NCI-H1417 treated with DMSO at 0.1 percent for 48 hours (cell line): ENCODE data around the gene KRT2.

Experiments
- DNase-seq: peaks from one replicate; lab custom pipeline; 2025; lab: John Stamatoyannopoulos, UW

Gene KRT2

DNA sequence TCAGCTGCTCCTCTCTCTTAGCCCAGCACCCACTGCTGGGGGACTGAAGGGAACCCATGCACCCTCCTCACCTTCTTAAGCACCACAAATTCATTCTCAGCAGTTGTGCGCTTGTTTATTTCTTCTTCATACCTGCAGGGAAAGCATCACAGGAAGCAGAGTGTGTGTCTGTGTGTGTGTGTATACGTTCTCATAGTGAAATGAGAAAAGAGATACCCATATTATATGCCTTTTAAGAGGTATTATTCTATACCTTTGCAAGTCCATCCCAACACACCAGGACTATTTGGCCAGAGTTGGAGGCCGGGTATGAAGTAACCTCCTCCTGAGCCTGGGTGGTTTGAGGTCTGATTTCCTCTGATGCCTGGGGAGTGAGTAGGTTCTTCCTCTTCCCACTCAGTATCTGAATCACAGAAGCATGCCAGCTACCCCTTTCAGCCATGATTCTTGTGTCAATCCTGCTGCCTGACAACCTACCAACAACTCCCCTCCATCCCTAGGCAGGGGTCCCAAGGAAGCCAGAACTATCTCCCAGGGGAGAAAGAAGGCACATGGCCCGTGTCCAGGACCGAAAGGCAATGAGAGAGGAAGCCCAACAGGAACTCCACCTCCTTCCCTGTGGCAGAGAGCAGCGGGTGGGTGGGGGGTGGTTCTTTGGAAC is 36.7 kb downstream of the KRT2 start:
- no peak for DNase-seq

DNA sequence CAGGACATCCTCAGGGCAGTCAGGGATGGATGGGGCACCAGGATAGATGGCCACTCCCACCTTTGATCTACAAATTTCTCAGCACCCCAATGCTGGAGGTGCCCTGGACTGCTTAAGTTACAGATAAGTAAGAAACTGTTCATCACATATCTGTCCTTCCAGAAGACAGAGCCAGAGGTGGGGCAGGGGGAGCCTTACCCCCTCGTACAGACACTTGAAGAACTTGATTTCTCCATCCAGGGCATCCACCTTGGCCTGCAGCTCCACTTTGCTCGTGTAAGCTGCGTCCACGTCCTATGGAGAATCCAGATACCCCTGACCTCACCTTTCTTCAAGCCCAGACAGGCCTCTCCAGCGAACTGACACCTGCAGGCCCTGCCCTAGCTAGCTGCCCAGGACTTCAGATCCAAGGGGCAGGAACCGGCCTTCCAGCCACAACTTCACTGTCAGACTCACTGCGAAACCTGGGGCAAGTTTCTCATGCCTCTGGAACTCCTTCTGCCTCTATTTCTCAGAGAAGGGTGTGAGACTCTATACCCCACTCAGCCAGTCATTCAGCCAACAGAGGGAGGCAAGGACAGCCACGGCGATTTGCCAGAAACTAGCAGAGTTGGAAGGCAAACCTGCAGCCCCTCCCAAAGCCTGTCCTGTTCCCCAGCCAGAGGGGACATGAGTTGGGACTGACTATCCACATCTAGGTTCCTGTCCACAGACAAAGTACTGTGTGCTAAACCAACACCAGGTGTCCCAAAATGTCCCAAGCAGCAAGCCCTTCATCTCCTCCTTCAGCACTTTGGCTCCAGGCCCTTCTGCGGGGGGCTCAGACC is 37.4 kb downstream of the KRT2 start:
- DNase-seq, result no peak

DNA sequence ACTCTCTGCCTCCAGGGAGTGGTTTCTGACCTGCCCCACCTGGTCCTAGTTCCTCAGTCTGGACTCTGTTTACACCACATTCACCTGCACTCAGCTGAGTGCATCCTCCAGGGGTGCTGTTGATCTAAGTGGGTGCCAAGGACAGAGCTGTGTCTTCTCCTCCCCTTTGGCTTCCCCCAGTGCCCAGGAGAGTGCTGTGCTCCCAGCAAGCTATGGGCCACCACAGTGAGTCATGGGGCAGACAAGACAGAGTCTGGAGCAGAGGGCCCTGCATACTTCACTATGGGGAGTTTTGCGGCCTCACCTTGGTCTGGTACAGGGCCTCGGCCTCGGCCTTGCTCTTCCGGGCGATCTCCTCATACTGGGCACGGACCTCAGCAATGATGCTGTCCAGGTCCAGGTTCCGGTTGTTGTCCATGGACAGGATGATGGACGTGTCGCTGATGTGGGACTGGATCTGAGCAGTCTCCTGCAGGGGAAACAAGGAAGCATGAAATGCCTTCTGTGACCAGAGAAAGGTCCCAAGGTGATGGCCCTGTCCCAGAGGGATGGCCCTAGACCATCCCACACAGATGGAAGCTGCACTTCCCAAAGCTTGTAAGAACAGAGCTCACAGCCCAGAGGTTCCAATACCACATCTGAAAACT is 38.5 kb downstream of the KRT2 start:
- no peak for DNase-seq

DNA sequence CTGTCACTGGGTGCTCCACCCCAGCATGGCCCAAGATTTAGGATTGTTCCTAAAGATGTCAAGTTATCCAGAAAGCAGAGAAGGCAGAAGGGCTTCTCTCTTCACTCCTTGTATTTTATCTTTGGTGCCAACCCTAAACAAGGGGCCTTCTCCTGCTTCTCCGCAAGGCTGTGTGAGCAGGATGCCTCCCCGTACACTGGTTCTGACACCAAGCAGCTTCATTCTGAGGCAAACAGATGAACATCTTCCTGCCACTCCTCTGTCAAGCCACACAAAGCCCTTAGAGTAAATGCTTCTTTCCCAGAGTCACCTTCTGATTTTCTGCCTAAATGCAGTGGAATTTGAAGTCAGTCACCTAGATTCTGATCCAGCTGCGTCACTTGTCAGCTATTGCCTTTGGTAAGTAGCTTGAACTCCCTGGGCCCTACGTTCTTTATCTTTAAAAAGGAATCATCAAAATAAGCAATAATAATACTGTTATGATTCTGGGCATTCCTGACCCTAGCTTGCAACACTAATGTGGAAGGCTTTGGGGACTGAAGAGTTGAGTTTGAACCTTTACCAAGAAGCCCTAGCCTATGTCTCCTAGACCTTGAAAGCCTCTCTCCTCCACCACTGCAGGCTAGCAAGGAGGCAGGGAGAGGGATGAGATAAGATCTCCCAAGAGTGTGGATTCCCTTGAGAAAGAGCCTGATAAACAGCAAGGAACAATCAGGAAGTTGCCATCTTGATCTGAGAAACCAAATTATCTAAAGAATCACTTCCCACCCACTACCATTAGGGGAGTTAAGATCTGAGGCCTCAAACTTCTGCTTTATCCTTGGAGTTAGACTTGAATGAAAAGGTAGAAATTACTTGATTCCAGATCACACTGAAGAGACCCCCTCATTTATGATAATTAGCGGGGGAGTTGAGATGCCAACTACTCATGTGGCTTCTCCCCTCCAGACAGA is 39.3 kb downstream of the KRT2 start:
- no peak for DNase-seq

DNA sequence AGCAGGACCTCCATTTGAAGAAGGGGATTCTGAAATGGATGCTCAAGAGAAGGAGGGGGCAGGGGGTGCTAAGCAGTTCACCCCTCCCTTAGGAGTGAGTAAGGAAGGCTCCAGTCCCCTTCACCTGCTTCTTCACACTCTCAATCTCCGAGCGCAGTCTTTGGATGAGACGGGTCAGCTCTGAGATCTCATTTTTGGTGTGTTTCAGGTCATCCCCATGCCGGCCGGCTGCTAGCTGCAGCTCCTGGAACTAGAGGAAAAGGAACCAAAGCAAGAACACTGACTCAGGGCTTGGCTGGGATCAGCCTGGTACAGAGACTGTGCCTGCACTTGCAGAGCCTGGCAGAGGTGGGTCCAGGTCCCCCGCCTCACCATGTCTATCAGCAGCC is 40.9 kb downstream of the KRT2 start:
- DNase-seq, result no peak

DNA sequence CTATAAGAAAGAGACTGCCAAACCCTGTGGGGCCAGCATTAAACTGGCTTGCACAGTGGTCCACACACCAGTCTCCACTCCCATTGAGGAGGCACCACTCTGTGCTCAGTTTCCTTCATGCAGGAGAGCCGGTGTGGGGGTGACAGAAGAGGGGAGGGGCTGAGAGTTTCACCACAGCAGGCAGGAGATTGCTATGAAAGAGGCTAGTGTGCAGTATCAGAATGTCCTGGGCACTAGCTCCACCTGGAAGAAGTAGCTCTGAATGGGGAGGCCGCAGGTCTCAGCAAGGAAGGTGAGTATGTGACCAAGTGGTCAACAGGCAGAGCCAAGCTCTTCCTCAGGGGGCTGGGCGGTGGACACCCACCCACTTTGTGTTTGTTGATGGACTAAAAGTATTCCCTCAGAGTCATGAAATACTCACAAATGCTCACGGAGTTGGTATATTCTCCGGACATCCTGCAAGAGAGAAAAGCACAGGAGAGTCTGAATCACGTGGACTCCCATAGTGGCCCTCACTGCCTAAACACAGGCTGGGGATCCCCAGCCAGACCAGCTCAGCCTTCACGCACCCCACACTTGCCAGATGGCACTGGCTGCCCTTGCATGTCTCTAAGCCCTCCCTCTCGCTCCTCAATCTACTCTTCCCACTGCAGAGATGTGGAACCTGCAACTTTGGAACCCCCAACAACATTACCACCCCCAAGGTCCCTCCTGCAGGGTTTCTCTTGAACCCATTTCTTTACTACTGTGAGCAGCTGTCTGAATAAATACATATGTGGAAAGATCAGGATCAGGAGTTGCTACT is 43.0 kb downstream of the KRT2 start:
- no peak for DNase-seq

DNA sequence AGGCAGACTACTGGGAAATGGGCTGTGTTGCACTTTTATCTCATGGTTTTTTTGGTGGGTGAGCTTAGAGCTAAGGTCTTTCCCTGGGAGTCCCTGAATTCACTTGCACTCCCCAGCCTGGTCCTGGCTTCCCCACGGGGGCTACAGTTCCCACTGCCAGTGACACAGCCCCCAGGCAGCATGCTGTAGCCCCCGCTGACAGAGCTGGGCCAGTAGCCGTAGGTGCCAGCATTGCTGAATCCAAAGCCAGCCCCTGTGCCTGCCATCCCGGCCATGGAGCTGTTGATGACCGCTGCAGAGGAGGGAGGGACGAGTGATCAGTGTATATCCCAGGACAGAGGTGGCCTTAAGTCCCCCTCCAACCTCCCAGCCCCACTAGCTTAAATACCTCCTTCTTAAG is 43.9 kb downstream of the KRT2 start:
- DNase-seq, result no peak

DNA sequence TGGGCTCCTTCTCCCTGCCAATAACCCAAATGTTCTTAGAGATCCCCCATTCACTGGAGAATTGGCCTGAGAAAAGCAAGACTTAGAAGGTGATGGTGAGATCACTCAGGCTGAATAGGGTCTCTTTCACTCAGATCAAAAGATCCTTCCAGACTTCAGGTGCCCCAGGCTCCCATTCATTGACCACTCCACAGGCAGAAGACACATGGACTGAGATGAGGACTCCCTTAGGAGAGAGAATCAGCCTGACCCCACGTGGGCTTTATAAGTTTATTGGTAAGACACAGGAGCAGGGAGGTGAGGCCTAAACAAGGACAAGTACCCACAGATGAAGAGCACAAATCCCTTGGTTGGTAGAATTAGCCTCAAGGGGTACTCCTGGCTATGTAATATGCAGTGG is 44.7 kb downstream of the KRT2 start:
- DNase-seq, result no peak

DNA sequence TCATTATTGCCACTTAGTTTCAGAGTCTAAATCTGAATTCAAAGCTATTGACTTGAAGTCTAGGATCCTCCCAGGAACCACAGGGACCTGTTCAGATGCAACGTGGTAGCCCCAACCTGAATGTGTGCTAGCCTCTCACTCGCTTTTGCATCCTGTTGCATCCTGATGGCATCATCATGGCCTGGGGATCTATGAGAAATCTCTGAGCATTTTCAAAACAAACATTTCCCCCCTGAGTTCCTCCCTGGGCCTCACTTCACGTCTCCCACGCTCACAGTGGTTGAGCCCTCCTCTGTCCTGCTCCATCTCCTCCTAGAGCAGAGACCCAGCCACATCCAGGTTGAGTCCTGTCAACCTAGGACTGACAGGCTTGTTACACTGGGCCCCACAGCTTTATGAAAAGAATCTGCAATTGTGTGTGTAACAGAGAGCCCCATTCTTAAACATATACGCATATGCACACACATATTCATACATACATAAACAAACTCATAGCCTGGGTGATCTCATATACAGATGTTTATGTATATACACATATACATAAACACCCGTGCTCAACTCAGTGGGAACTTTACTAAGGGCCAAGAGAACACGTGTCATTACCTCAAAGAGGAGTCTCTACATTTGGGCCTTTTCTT is 45.3 kb downstream of the KRT2 start:
- no peak for DNase-seq

DNA sequence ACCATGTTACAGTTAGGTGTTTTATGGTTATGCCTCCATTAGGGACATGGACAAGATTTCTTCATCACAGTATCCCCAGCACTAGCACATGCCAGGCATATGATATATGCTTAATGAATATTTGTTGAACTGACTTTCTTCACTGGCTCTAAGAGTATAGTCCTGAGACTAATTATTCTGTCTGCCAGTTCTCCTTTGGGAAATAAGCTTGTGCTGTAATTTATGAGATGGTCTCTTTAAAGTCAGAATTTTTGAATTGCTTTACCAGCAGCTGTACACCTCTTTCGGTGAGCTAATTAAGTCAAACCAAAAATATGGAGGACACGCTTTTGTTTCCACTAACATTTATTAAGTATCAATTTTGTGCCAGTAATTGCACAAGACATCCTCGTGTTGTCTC is 45.9 kb downstream of the KRT2 start:
- no peak for DNase-seq

DNA sequence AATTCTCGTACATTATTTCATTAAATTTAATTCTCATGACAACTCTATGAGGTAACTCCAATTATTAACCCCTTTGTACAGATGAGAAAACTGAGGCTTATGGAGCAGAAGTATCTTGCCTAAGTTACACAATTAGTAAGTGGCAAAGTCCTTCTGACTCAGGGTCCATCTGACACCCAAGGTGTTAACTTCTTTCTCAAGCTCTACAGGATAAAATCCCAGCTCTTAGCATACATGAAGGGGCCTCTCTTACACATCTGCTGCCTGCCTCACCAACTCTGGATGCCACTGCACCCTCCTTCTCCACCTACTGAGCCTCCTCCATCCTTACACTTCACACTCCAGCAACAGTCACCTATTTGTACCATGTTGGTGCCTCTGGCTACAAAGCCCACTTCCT is 46.5 kb downstream of the KRT2 start:
- no peak for DNase-seq

DNA sequence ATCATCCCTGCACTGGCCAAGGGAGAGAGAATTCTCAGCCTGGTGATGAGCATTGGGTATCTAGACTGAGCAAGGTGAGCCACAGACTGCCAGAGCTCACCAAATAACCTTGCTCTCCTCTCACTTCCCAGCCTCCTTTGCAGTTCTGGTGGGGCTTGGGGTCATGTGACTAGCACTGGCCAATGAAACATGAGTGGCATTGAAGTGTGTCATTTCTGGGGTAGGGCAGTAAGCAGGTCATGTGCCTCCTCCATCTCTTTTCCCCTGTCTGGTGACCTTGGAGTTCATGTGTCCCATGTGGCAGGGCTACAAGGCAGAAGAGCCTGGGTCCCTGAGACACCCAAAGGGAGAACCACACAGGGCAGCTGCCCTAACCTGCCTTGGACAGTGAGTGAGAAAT is 47.2 kb downstream of the KRT2 start:
- no peak for DNase-seq

DNA sequence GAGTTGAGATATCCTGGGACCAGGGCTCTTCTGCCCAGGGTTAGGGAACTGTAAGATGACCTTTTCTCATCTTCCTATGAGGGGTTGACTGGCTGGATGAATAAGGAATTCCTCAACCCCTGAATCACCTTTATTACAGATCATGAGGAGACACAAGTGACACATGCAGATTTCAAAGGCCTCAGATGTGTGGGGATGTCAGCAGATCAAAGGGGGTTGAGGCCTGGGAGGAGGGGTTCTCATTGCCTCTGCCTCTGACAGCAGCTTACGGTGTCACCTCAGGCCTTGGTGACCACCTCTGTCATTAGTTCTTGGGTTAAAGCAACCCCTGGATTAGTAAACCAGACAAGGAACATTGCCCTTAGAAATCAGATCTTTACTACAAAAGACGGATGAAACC is 48.7 kb downstream of the KRT2 start:
- no peak for DNase-seq

DNA sequence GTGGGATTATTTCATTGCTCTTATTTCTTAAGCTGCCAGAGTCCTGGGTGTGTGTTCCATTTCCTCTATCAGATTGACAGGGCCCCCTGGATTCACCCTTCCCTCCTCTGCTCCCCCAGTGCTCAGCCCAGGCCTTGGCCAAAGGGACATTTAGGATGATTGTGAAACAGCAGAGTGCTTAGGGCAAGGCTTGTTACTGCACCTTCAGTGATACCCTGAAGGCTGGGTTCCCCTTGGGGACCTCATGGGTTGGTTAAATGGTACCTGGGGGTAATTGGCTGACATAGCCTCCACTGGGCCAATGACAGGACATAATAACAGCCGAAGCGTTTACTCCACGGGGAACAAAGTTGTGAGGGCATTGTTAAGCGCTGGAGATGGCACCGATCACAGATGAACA is 49.5 kb downstream of the KRT2 start:
- no peak for DNase-seq

DNA sequence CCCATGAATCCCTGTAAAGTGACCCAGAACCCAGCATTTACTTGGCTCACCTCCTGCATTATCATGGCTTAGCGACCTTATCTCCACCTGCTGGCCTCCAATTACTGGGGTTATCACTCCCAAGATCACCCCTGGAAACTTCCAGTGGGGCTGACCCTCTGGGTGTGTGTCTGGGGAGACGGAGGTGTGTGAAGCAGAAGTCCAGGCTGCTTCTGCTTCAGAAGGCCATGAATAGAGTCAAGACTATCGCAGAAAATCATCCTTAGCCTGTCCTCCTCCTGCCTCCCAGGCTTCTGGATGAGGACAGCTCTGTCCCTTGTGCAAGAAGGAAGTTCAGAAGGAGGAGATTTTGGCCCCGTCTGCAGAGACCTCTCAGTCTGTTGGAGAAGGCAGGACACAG is 50.3 kb downstream of the KRT2 start:
- no peak for DNase-seq

DNA sequence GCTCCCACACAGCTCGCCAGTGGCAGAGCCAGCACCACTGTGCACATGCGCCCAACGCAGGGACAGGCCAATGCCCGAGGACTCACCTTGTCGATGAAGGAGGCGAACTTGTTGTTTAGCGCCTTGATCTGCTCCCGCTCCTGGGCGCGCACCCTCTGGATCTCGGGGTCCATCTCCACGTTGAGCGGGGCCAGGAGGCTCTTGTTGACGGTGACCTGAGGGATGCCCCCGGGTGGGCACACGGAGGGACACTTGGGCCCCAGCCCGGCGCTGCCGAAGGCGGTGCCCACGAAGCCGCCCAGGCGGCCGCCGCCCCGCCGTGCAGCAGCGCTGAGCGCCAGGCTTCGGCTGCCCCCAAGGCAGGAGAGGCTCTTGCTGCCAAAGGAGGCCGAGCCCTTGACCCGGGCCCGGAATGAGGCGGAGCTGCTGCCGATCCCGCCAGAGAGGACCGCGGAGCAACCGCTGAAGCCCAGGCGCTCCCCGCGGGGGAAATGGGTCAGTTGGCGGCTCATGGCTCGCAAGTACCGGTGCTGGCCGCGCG is 51.0 kb downstream of the KRT2 start, which contains the start of gene KRT72:
Gene KRT72, minus strand, starts transcription at position 523 of the 541 bp plus-strand sequence. Its CDS starts 11 bp downstream, at position 512.
- DNase-seq, result no peak

DNA sequence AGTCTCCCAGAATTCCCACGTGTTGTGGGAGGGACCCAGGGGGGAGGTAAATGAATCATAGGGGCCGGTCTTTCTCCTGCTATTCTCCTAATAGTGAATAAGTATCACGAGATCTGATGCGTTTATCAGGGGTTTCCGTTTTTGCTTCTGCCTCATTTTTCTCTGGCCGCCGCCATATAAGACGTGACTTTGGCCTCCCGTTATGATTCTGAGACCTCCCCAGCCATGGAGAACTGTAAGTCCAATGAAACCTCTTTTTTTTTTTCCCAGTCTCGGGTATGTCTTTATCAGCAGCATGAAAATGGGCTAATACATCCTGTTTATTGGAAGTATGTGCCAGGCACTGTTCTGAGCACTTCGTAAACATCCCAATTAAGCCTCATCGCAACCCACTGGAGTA is 51.5 kb downstream of the KRT2 start:
- DNase-seq, result no peak

DNA sequence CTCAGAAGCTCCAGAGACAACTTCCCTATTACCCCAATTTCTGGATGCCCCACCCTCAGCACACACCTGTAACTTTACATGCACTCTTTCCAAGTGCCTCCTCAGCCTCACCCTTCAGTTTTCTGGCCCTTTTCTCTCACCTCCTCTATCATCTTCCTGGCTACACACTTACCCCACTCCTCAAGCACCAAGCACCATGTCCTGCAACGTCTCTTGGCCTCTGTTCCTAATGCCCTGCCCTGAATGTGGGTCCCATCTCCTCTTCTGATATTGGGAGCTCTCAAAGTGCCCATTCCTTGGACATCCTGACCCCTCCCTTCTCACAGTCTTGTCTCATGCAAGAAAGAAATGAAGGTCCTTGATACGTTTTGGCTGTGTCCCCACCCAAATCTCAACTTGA is 51.9 kb downstream of the KRT2 start:
- no peak for DNase-seq

DNA sequence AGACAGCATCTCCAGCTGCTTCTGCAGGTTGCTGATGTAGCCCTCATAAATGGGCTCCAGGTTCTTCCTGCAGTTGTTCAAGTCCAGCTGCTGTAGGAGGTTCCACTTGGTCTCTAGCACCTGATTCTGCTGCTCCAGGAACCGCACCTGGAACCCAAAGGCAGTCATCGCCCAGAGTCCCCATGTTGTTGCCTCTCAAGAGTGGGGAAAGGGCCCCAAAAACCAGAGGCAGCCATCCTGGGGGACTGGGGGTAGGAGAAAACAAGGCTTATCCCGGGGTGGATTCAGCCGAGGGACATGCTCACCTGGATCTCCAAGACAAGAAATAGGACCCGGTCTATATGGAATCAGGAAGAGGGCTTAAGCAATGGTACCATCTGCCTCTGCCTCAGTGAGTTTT is 53.0 kb downstream of the KRT2 start:
- no peak for DNase-seq
